SJCRH30 (cell line): ENCODE data around the gene ZNF343. TPM values are rescaled to one million over a fixed set of nuclear protein-coding genes. Genes with fewer than 3 reads are reported as not detected.
"Not testable (repeated sequence)": the region's sequence is repeated elsewhere in the genome, so short reads cannot be mapped to it uniquely, and the experiment has no call there.

Experiments
- DNase-seq, 2 experiments: peaks; one replicate each; pipeline ENCODE4 v3.0.0-alpha.2; 2015 to 2020
- H3K27ac ChIP-seq: fragments of 250-450 bp; sonication (Bioruptor Pico); 2 replicates; pipeline ENCODE4 v1.5.1; 2020; ENCODE audit warnings: mild to moderate bottlenecking, moderate library complexity
- H3K27me3 ChIP-seq: fragments of 250-450 bp; sonication (Bioruptor Pico); 2 replicates; pipeline ENCODE4 v1.5.1; 2020; ENCODE audit warnings: mild to moderate bottlenecking, moderate library complexity
- H3K36me3 ChIP-seq: fragments of 250-450 bp; sonication (Bioruptor Pico); 2 replicates; pipeline ENCODE4 v1.5.1; 2020; ENCODE audit warnings: mild to moderate bottlenecking, moderate library complexity
- H3K4me1 ChIP-seq: fragments of 250-450 bp; sonication (Bioruptor Pico); 2 replicates; pipeline ENCODE4 v1.5.1; 2020; ENCODE audit warnings: mild to moderate bottlenecking, moderate library complexity
- H3K4me3 ChIP-seq: fragments of 250-450 bp; sonication (Bioruptor Pico); 2 replicates; pipeline ENCODE4 v1.5.1; 2020; ENCODE audit warnings: mild to moderate bottlenecking, moderate library complexity
- H3K9me3 ChIP-seq: fragments of 250-450 bp; sonication (Bioruptor Pico); replicated peaks from 2 replicates; pipeline ENCODE4 v1.5.1; 2020; ENCODE audit warnings: mild to moderate bottlenecking, moderate library complexity
- total RNA-seq: library from RNA; depleted of rRNA; stranded (reverse); fragments of >200 nt; shearing (Covaris generic); gene quantifications from 2 replicates; pipeline ENCODE4 v1.2.3, GENCODE V29; 2014

ZNF343 gene
- total RNA-seq, 1 experiment from 2014 or later: 12.5 TPM

DNA sequence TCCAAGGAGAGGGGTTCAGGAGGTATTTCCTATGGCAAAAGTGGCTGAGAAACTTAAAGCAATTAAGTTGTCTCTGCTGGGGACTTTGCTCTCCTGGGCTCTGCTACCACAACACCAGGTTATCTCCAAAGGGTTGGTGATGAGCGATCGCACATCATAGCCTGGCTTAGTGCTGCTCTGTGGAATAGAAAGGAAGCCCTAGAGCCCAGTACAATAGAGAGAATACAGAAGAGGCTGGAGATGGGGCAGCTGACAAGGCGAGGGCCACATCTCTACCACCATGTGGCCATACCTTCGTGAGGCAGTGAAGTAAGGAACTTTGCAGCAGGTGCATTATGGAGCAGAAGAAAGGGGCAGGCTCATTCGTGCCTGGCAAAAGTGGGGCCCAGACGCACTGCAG lies 19.0 kb upstream of the ZNF343 start:
- DNase-seq: no peak
- Histone ChIP-seq H3K4me3 (no peak overlapping the region), H3K4me1 (no peaks in the 10 kb centered on the region), H3K27ac (no peak overlapping the region), H3K27me3 (no peaks in the 10 kb centered on the region), H3K36me3 (no peaks in the 10 kb centered on the region), H3K9me3 (no peaks in the 10 kb centered on the region)

DNA sequence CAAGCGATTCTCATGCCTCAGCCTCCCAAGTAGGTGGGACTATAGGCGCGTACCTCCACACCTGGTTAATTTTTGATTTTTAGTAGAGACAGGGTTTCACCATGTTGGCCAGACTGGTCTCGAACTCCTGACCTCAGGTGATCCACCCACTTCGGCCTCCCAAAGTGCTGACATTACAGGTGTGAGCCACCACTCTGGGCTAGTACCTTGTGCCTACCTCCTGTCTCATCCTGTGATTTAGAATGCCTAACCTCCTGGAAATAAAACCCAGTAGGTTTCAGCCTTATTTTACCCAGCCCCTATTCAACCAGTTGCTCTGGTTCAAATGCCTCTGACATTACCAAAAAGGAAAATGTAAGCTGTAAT lies 17.5 kb upstream of the ZNF343 start:
- DNase-seq, H3K9me3 ChIP-seq, H3K27ac ChIP-seq, H3K4me1 ChIP-seq, H3K27me3 ChIP-seq, H3K4me3 ChIP-seq, H3K36me3 ChIP-seq: not testable (repeated sequence)

GRCh38 chr20:2524709-2525506 lies 16.2 kb upstream of the ZNF343 start:
- Histone ChIP-seq H3K27me3 (no peaks in the 10 kb centered on the region), H3K9me3 (no peaks in the 10 kb centered on the region), H3K27ac (peak overlapping the region; percentile 76), H3K4me3 (peak overlapping the region; percentile 73), H3K4me1 (peaks cover 4% of the 10 kb centered on the region; the same call in 1 of the 2 replicates), H3K36me3 (no peaks in the 10 kb centered on the region)
- DNase-seq: peak; percentile 63 to 74

DNA sequence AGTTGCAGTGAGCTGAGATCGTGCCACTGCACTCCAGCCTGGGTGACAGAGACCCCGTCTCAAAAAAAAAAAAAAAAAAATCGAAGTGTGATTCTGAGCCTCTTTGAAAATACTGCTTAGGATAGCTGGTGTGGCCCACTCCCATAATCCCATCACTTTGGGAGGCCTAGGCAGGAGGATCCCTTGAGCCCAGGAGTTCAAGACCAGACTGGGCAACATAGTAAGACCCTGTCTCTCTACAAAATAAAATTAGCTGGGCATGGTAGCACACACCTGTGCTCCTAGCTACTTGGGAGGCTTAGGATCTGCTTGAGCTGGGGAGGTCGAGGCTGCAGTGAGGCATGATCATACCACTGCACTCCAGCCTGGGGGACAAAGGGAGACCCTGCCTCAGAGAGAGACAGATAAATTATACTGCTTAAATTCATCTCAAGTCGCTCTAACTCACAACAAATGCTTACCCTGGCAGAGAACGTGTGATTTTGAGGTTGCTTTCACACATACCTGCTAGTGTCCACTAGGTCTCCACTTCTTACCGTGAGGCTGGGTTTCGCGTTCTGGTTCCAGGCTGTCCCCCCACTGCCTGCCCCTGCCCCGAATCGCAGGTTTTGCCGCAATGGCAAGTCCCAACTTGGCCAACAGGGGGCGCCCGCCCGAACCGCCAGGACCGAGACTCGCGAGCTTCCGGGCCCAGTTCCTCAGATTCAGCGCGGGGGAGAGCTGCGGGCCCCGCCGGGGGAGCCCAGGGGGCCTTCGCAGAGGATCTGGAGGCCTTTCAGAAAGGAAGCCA lies 15.4 kb upstream of the ZNF343 start:
- Histone ChIP-seq H3K4me1 (peaks cover 4% of the 10 kb centered on the region; the same call in 1 of the 2 replicates), H3K27me3 (no peaks in the 10 kb centered on the region), H3K27ac (peak overlapping the region; percentile 76), H3K9me3 (no peaks in the 10 kb centered on the region), H3K4me3 (peak overlapping the region; percentile 73), H3K36me3 (no peaks in the 10 kb centered on the region)
- DNase-seq: peak; percentile 81 to 84

DNA sequence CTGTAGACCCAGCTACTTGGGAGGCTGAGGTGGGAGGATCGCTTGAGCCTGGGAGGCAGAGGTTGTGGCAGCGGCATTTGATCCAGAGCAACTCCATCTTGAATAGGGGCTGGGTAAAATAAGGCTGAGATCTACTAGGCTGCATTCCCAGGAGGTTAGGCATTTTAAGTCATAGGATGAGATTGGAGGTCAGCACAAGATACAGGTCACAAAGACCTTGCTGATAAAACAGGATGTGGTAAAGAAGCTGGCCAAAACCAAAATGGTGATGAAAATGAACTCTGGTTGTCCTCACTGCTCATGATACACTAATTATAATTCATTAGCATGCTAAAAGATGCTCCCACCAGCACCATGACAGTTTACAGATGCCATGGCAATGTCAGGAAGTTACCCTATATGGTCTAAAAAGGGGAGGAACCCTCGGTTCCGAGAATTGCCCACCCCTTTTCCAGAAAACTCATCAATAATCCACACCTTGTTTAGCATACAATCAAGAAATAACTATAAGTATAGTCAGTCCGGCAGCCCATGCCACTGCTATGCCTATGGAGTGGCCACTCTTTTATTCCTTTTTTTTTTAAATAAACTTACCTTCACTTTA lies 14.2 kb upstream of the ZNF343 start:
- H3K27me3 ChIP-seq, DNase-seq, H3K4me1 ChIP-seq, H3K27ac ChIP-seq, H3K9me3 ChIP-seq, H3K4me3 ChIP-seq, H3K36me3 ChIP-seq: not testable (repeated sequence)

GRCh38 chr20:2521369-2522305 lies 12.9 kb upstream of the ZNF343 start:
- H3K4me1 ChIP-seq: peaks cover 4% of the 10 kb centered on the region; the same call in 1 of the 2 replicates
- no peaks in the 10 kb centered on the region for H3K36me3 ChIP-seq
- peak; percentile 50 to 76 for DNase-seq
- no peak overlapping the region for H3K4me3 ChIP-seq
- H3K9me3 ChIP-seq: no peaks in the 10 kb centered on the region
- no peaks in the 10 kb centered on the region; the same call in 1 of the 2 replicates for H3K27me3 ChIP-seq
- H3K27ac ChIP-seq: no peak overlapping the region

- Histone ChIP-seq H3K36me3 (no peaks in the 10 kb centered on the region), H3K4me1 (peaks cover 4% of the 10 kb centered on the region; the same call in 1 of the 2 replicates), H3K27ac (no peak overlapping the region), H3K9me3 (no peaks in the 10 kb centered on the region), H3K27me3 (no peaks in the 10 kb centered on the region; the same call in 1 of the 2 replicates), H3K4me3 (no peak overlapping the region)
- DNase-seq: no peak
Measured at GRCh38 chr20:2520617-2521016, 11.9 kb upstream of the ZNF343 start.

- Histone ChIP-seq H3K9me3 (no peaks in the 10 kb centered on the region), H3K27ac (no peak overlapping the region), H3K27me3 (no peaks in the 10 kb centered on the region; the same call in 1 of the 2 replicates), H3K36me3 (no peaks in the 10 kb centered on the region), H3K4me1 (peaks cover 4% of the 10 kb centered on the region; the same call in 1 of the 2 replicates), H3K4me3 (no peak overlapping the region)
- no peak for DNase-seq
Measured at GRCh38 chr20:2519115-2519809, 10.5 kb upstream of the ZNF343 start.

DNA sequence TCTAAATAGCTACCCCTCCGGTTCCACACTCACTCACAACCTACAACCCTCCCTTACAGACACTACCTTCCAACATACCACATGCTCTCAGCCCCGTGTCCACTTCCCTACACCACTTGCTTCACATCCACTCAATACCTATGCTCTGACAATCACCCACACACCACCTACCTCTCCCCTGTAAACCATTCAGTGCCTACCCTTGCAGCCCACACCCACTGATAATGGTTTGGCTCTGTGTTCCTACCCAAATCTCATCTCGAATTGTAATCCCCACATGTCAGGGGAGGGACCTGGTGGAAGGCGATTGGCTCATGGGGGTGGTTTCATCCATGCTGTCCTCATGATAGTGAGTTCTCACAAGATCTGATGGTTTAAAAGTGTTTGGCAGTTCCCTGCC lies 9.8 kb upstream of the ZNF343 start:
- Histone ChIP-seq H3K27ac (no peak overlapping the region), H3K27me3 (no peaks in the 10 kb centered on the region; the same call in 1 of the 2 replicates), H3K4me3 (no peak overlapping the region), H3K36me3 (no peaks in the 10 kb centered on the region), H3K4me1 (peaks cover 4% of the 10 kb centered on the region; the same call in 1 of the 2 replicates), H3K9me3 (no peaks in the 10 kb centered on the region)
- no peak for DNase-seq

DNA sequence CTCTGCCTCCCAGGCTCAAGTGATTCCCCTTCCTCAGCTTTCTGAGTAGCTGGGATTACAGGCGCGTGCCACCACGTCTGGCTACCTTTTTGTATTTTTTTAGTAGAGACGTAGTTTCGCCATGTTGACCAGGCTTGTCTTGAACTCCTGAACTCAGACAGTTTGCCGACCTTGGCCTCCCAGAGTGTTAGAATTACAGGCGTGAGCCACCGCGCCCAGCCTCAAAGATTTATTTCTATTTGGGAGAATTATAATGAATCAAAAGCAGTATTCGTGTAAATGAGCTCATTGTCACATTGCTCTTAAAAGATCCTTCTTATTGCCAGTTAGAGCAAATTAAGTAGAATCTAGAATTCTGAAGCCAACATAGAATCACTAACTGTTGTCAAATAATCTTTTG lies 9.4 kb upstream of the ZNF343 start:
- no peak for DNase-seq
- Histone ChIP-seq H3K27ac (no peak overlapping the region), H3K4me3 (no peak overlapping the region), H3K4me1 (peaks cover 4% of the 10 kb centered on the region; the same call in 1 of the 2 replicates), H3K36me3 (no peaks in the 10 kb centered on the region), H3K27me3 (no peaks in the 10 kb centered on the region; the same call in 1 of the 2 replicates), H3K9me3 (no peaks in the 10 kb centered on the region)

DNA sequence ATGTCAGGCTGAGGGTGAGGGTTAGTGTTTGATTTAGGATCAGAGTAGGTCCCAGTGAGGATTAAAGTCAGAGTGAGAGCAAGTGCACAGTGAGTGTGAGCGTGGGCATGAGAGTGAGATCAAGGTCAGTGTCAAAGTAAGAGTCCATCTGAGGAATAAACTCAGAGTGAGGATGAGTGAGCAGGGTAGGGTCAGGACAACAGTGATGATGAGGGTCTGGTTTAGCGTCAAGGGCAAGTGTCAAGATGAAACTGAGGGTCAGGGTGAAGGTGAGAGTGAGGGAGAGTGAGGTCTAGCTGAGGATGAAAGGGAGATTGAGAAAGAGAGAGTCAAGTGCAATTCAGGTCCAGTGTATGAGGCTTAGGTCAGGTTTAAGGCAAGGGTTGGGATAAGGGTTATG lies 7.7 kb upstream of the ZNF343 start:
- no peak overlapping the region for H3K4me3 ChIP-seq
- no peaks in the 10 kb centered on the region; the same call in 1 of the 2 replicates for H3K27me3 ChIP-seq
- H3K9me3 ChIP-seq: no peaks in the 10 kb centered on the region
- H3K4me1 ChIP-seq: no peaks in the 10 kb centered on the region
- no peak overlapping the region for H3K27ac ChIP-seq
- H3K36me3 ChIP-seq: no peaks in the 10 kb centered on the region
- DNase-seq: no peak

- no peaks in the 10 kb centered on the region for H3K9me3 ChIP-seq
- H3K4me3 ChIP-seq: no peak overlapping the region
- H3K27ac ChIP-seq: no peak overlapping the region
- no peaks in the 10 kb centered on the region for H3K4me1 ChIP-seq
- H3K27me3 ChIP-seq: no peaks in the 10 kb centered on the region; the same call in 1 of the 2 replicates
- DNase-seq: no peak
- no peaks in the 10 kb centered on the region for H3K36me3 ChIP-seq
Measured at GRCh38 chr20:2515203-2515602, 6.5 kb upstream of the ZNF343 start.

DNA sequence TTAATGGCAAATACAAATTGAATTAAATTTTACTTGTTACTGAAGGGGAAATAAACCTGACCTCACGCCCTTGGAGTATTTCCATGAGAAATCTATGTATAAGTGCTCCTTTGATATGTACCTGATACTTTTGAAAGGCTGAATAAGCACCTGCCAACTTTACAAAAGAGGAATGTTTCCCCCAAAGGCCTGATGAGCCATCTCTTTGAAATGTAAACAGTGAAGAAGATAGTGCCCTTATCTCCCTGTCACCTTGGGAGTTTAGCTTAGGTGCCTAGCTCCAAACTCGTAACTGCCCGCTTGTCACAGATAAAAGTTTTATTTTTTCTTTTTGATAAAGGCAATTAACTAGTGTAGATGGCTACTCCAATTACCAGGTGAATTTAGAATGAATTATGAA lies 1.1 kb upstream of the ZNF343 start:
- Histone ChIP-seq H3K36me3 (no peaks in the 10 kb centered on the region), H3K4me1 (no peaks in the 10 kb centered on the region), H3K4me3 (no peak overlapping the region; the same call in 1 of the 2 replicates), H3K9me3 (no peaks in the 10 kb centered on the region), H3K27me3 (no peaks in the 10 kb centered on the region), H3K27ac (no peak overlapping the region)
- DNase-seq: no peak

DNA sequence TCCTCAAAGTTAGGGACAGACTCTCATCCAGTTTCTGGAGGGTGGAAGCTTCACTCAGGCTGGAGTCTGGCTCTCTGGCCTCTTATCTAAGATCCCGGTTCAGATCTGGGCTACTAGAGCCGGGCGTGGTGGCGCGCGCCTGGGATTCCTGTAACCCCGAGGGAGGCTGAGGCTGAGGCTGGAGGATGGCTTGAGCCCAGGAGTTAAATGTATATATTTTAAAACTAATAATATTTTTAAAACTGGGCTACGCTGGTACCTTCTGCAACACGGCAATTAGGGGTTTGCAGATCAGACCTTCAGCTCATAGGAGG lies 710 bp upstream of the ZNF343 start:
- Histone ChIP-seq H3K27ac (peak overlapping the region; percentile 81; the same call in 1 of the 2 replicates), H3K4me3 (peak overlapping the region; percentile 74), H3K4me1 (no peaks in the 10 kb centered on the region), H3K27me3 (no peaks in the 10 kb centered on the region), H3K9me3 (no peaks in the 10 kb centered on the region), H3K36me3 (no peaks in the 10 kb centered on the region)
- DNase-seq: no peak
